Anterior cingulate cortex (tissue), 58 donors: Measurements from ENCODE around the gene NCLN.

Source experiments
- DNase-seq, 58 donors: peaks; one replicate each; lab custom pipeline; 2025; lab: John Stamatoyannopoulos, UW

The NCLN gene, protein sequence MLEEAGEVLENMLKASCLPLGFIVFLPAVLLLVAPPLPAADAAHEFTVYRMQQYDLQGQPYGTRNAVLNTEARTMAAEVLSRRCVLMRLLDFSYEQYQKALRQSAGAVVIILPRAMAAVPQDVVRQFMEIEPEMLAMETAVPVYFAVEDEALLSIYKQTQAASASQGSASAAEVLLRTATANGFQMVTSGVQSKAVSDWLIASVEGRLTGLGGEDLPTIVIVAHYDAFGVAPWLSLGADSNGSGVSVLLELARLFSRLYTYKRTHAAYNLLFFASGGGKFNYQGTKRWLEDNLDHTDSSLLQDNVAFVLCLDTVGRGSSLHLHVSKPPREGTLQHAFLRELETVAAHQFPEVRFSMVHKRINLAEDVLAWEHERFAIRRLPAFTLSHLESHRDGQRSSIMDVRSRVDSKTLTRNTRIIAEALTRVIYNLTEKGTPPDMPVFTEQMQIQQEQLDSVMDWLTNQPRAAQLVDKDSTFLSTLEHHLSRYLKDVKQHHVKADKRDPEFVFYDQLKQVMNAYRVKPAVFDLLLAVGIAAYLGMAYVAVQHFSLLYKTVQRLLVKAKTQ

DNA sequence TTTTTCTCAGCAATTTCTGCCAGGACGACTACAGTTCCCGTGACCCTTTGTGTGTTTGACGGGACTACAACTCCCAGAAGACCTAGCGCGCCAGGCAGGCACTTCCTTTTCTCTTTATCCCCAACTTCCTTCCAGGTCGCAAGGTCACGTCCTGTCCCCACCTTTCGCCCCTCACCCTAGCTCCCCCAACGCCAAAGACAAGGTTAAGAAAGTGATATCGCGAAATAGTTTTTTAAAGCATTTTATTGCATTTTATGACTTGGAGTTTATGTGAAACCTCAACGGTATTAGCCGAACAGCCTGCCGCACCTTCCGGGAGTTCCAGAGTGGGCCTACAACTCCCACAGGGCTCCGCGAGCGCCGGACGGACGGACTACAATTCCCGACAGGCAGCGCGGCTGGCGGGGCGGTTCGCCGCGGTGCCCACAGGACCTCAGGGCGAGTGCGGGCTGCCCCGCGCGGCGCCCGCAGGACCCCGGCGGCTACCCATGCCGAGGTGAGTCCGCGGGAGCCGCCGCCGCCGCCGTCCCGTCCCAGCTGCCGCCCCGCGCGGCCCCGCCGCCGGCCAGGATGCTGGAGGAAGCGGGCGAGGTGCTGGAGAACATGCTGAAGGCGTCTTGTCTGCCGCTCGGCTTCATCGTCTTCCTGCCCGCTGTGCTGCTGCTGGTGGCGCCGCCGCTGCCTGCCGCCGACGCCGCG, at the start of gene NCLN:
Gene NCLN, plus strand, starts transcription at position 470 of the 699 bp plus-strand sequence. Its CDS starts 101 bp downstream, at position 571.
- DNase-seq = peak; percentile 71 to 100 (median 96)

DNA sequence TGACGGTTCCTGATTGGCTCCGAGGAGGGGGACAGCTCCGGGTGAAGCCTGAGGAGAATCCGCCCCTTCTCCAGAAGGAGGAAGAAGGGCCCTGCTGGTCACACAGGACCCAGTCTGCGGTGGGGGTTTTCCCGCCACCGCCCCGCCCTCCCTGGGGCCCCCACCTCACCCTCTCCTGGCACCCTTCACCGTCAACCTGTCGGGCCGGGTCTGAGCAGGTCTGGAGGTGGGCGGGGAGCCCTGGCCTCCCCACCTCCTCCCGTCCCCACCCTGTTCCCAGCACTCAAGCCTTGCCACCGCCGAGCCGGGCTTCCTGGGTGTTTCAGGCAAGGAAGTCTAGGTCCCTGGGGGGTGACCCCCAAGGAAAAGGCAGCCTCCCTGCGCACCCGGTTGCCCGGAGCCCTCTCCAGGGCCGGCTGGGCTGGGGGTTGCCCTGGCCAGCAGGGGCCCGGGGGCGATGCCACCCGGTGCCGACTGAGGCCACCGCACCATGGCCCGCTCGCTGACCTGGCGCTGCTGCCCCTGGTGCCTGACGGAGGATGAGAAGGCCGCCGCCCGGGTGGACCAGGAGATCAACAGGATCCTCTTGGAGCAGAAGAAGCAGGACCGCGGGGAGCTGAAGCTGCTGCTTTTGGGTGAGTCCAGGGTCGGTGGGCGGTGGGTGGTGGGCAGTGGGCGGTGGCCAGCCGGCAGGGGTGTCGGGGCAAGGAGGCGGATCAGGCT, 49.6 kb upstream of the NCLN start, which contains the start of gene GNA15:
Gene GNA15, plus strand, starts transcription at position 73 of the 723 bp plus-strand sequence. Its CDS starts 418 bp downstream, at position 491.
- peak in 3 of 58 donors; percentile 10 to 12 (median 10) for DNase-seq

DNA sequence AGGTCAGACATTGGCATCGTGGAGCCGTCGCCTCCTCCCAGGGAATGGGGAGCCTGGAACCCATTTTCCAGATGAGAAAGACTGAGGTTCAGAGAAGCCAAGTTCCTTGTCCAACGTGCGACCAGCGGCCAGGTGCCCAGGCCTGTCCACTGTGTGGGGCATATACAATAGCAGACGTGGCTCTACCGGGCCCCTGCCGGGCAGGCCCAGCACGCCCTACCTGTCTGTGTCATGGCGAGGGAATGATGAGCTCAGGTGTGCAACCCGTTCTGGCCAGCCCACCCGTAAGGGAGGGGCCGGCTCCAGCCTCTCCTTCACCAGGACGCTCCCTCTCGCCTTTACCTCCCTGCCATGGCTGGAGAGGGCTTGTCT, 49.1 kb upstream of the NCLN start:
- DNase-seq = no peak

DNA sequence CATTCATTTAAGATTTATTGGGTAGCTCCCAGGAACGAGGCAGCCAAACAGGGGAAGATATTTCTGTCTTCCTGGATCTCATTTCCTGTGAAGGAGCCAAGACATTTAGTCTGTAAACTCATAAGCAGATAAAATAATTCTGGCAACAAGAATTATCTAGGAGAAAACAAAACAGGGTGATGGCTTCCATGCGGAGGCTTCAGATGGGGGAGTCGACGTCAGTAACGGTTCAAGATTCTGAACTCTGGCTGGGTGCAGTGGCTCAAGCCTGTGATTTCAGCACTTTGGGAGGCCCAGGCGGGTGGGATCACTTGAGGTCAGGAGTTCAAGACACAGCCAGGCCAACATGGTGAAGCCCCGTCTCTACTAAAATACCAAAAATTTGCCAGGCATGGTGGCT, 48.6 kb upstream of the NCLN start:
- DNase-seq = no peak

DNA sequence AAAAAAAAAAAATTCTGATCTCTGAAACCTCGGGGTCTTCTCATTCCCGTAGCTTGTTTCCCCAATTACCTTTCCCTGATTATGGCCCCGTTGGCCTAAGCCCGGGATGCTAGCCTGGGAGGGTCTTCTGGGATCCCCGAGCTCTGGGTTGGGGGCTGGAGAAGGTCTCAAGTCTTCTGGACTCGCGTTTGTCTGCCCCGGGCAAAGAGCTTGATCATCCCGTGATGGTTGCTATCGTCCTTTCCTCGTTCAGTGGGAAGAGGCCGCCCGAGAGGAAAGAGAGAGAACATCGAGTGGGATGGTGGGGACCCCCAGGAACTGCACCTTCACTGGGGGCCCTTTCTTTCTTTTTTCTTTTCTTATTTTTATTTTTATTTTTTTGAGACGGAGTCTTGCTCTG, 47.5 kb upstream of the NCLN start:
- no peak for DNase-seq

DNA sequence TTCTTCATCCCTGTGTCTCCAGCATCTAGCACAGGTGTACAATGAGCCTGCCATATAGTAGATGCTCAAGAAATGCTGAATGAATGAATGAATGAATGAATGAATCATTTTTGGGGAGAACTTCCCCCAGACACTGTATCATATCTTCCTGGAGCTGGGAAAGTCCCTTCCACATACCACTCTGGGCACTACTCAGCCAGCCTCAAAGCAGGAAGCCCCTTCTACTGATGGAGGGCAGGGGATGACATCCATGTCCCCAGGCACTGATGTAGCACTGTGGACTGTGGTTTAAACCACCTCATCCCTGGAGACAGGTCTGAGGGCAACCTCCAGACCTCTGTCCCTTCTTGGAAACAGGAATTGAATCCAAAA, 45.1 kb upstream of the NCLN start:
- DNase-seq = no peak

DNA sequence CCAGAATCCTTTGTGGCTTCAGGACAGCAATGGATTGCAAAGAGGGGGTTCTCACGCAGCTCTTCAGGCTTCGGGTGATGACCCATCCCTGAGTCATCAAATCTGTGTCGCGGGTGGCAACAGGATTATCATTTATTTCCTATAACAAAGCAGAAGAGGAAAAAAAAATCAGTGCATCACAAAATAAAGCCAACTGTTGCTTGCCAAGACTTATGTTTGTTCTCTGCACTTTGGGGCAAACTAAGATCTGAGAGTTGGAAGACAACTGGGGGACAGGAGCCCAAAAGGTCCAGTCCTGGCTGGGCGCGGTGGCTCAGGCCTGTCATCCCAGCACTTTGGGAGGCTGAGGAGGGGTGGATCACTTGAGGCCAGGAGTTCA, 43.4 kb upstream of the NCLN start:
- no peak for DNase-seq

DNA sequence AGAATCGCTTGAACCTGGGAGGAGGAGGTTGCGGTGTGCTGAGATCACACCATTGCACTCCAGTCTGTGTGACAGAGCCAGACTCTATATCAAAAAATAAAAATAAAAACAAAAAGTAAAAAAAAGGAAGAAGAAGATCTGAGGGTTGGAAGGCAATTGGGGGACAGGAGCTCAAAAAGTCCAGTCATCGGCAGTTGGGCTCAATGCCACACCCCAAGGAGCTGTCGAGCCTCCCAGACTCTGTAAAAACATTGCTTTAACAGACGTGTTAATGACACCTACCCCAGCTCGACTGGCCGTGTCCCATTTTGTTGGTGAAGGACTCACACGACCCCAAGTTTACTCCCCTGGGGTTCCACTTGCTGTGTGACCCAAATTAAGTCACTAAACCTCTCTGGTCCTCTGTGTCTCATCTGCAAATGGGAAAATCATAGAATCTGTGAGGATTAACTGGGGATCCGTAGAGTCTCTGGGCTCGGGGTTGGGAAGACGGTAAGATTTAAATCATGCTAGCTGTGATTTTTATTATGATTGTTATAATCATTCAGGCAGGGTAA, 42.9 kb upstream of the NCLN start:
- no peak for DNase-seq

DNA sequence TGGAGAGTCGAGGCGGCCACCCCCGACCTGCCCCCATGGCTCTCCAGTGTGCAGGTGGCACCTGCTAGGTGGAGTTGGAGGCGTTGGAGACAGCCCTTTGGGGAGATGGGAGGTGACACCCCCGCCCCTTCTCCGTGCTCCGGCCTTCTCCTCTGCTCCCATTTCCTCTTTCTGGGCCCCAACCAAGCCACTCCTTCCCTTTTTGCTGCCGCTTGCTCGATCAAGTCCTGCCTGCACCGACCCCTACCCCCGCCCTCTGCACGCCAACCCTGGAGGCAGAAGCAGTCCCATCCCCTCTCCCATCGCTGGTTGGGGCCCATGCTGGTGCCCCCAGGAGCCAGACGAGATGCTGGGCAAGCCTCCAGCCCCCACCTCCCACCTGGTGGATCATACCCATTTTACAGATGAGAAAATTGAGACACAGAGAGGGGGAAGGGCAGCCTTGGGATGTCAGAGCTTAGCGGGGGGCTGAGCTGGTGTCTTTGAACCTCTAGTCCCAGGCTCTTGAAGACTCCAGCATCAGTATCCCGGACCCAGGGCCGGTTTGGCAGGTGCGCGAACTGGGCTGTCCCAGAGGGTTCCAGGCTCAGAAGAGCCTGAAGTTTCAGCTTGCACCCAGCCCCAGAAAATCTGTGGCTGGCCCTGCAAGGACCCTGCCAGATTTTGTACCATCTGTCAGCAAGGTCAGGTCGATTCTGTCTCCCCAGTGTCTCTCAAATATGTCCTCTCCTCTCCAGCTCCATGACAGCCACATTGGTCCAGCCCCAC, 39.6 kb upstream of the NCLN start:
- peak in 6 of 58 donors; percentile 5 to 26 (median 14) for DNase-seq

DNA sequence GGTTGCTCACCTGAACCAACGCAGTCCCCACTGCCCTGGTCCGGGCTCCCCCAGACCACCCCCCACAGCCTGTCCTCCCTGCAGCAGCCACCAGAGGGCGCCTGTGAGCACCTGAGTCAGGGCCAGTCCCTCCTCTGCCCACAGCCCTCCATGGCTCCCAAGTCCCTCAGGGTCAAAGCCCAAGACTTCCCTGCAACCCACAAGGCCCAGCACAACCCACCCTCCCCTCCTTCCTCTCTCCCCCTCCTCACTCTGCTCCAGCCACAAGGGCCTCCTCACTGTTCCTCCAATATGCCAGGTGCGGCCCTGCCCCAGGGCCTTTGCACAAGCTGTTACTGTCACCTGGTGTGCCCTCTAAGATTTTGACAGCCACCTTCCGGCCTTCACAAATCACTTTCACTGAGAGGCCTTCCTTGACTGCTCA, 39.0 kb upstream of the NCLN start:
- no peak for DNase-seq

DNA sequence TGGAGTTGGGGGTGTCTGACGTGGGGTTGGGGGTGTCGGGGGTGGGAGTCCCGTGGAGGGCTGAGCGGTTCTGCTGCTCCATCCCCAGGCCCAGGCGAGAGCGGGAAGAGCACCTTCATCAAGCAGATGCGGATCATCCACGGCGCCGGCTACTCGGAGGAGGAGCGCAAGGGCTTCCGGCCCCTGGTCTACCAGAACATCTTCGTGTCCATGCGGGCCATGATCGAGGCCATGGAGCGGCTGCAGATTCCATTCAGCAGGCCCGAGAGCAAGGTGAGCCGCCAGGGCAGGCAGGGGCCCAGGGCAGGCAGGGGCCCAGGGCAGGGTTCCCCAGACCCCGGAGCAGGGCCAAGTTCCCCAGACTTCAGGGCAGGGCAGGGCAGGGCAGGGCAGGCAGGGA, 37.2 kb upstream of the NCLN start:
- DNase-seq = no peak

DNA sequence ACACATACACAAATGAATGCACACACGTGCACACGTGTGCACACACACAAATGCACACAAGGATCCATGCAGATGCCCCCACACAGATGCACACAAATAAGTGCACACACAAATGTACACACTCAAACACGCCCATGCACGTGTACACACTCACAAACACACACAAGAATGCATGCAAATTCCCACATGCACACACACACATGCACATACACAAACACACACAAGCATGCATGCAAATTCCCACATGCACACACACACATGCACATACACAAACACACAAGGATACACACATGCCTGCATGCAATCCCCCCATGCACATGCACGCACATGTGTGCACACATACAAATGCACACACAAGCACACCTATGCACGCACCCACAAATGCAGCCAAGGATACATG, 36.6 kb upstream of the NCLN start:
- no peak for DNase-seq

DNA sequence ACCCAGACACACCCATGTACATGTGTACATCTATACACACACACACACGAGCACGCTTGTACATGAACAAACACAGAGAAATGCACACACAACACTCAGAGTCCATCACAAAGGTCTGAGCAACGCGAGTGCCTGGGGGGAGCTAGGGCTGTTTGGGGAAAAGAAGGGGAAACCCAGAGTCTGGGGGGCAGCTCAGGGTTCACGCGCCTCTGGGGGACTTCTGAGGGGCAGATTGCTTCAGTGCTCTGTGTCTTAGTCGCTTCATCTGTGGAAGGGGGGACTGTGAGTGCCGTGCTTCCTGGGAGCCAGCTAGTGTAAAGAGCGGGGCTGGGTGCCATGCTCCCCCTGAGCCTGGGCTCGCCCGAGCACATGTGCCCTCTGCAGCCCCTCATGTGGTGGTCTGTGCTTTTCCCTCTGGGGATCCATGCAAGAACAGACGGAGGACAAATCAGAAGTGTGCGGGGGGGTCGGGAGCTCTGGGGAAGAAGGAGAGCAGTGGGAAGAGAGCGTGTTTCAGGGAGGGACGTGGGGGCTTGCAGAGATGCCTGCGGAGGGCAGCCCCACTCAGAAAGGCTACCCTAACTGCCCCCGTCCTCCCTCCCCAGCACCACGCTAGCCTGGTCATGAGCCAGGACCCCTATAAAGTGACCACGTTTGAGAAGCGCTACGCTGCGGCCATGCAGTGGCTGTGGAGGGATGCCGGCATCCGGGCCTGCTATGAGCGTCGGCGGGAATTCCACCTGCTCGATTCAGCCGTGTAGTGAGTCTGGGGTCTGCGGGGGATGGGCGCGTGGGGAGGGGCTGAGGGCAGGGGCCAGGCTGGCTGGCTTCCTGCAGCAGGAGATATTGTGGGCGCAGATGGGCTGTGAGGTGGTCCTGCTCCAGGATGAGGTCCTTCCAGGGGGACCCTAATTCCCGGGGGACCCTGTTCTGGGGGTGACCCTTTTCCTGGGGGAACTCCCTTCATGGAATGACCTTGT, 35.9 kb upstream of the NCLN start:
- no peak for DNase-seq

DNA sequence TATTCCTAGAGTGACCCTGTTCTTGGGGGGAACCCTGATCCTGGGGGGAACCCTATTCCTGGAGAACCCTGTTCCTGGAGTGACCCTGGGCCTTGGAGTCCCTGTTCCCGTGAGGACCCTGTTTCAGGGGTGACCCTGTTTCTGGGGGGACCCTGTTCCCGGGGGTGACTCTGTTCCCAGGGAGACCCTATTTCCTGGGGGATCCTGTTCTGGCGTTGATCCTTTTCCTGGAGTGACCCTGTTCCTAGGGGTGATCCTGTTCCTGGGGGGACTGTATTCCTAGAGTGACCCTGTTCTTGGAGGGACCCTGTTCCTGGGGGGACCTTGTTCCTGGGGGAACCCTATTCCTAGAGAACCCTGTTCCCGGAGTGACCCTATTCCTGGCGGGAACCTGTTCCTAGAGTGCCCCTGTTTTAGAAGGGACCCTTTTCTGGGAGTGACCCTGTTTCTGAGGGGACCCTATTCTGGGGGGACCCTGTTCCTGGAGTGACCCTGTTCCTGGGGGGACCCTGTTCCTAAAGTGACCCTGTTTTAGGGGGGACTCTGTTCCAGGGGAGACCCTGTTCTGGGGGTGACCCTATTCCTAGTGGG, 34.9 kb upstream of the NCLN start:
- no peak for DNase-seq

DNA sequence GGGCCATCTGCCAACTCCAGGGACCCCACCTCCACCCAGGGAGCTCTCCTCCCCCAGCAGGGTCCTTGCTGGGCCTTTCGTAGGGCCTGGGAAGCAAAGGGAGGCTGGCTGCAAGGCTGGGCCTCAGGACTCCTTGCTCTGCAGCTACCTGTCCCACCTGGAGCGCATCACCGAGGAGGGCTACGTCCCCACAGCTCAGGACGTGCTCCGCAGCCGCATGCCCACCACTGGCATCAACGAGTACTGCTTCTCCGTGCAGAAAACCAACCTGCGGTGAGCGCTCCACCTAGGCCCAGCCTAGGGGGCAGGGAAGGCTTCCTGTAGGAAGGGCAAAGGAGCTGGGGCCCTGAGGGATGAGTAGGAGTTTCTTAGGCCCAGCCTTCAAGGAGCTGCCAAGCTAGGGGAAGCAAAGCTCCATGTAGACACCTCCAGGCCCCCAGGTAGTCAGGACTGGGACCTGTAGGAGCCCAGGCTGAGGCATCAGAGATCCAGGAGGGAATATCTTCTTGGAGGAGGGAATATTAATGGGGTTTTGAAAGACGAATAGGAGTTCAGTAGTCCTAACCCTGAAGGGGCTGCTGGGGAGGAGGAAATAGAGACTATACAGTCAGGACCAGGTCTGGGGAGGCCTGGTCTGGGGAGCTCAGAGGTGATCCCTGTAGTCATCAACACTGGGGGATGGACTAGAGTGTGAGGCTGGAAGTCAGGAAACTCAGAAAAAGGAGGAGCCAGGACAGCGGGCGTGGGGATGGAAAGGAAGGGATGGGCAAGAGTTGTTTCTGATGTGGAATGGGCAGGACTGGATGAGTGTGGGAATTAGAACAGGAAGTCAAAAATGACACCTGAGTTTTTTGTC, 33.9 kb upstream of the NCLN start:
- no peak for DNase-seq

DNA sequence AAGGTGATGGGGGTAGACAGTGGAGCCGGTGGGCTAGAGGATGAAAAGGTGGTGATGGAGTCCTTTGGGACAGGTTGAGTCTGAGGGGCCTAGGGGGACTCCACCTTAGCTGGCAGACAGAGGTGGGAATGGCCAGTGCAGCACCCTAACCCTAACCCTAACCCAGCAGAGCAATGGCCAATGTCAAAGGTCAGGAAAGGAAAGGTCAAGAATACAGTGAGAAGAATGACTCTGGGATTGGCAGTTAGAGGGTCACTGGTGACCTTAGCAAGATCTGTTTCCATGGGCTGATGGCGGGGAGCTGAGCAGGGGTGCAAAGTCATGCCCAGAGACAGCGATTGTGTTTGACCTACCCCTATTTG, 33.3 kb upstream of the NCLN start:
- DNase-seq = no peak
